GM19395 (cell line): ENCODE measurements around the gene TENM4.
A peak's percentile ranks its signal among the peaks of the same experiment; 100 is the strongest.

Experiments used
- ATAC-seq: cut with Tn5 transposase; IDR thresholded peaks from one replicate; pipeline ENCODE4 v1.9.1; 2021; ENCODE audit warnings: mild to moderate bottlenecking, moderate library complexity; ENCODE audit not compliant: unreplicated experiment

The TENM4 gene

GRCh38 chr11:78735711-78736110 is 705.1 kb downstream of the TENM4 start:
- no peak for ATAC-seq

GRCh38 chr11:78733031-78733430 is 707.8 kb downstream of the TENM4 start:
- no peak for ATAC-seq

DNA sequence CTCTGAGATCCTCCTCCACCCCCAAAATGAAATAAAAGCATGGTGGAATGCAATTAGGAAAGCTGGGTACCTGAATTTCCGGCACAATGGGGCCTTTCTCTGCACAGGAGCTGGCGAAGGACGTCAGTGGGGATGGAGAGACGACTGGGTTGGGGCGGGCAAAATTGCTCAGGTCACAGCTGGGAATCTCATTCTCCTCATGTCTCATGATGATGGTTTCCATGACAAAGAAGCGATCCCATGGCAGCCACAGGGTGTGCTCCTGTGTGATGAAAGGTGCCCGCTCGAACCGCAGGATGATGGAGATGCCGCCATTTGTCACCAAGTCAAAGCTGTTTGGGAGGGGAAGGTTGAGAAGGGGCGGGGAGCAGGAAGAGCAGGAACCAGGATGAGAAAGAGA is 708.6 kb downstream of the TENM4 start:
- ATAC-seq: no peak

DNA sequence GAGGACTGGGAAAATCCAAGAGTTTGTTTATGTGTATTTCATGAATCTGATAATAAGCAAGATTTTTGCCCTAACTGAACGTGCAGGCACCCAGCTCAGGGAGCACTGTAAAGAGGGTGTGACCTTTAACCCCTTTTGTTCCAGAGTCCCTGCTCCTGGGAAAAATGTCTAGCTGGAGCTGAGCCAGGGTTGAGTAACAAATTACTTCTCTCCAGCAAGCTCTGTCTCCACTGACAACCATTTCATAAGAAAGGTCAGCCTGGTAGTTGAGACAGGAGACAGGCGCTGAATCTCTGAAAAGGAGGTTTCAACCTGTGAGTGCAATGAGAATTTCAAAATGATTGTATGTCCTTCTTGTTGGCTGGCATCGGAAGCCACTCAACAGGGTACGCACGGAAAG is 709.8 kb downstream of the TENM4 start:
- ATAC-seq: no peak

DNA sequence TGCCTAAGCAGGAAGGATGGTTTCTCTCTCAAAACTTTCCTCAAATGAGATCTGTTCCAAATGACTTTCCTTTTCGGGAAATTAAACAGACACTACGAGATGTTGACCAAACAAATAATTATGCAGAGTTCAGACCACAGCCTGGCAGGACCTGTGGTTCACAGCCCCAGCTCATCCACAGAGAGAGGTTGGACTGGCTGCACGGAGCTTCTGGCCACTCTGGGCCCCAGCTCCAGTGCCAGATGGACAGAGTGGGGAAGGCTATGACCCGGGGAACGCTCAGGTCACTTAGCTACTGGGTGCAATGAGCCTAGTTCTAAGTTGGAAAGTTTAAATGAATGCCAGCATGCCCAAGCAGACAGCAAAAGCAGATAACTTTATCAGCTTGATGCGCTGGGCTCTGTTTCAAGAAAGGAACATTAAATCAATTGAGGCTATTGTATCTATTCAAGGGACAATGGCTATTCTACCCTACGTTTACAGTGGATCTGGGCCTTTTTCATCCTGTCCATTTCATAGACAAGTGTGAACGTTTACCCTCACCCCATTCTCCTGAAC is 710.5 kb downstream of the TENM4 start:
- ATAC-seq: no peak

GRCh38 chr11:78727816-78728215 is 713.0 kb downstream of the TENM4 start:
- no peak for ATAC-seq

- ATAC-seq: no peak
Observed at GRCh38 chr11:78725200-78725599, 715.6 kb downstream of the TENM4 start.

- no peak for ATAC-seq
Observed at GRCh38 chr11:78722786-78723185, 718.0 kb downstream of the TENM4 start.

- no peak for ATAC-seq
Observed at GRCh38 chr11:78720281-78720989, 720.4 kb downstream of the TENM4 start.

GRCh38 chr11:78717041-78717440 is 723.8 kb downstream of the TENM4 start:
- ATAC-seq: no peak

DNA sequence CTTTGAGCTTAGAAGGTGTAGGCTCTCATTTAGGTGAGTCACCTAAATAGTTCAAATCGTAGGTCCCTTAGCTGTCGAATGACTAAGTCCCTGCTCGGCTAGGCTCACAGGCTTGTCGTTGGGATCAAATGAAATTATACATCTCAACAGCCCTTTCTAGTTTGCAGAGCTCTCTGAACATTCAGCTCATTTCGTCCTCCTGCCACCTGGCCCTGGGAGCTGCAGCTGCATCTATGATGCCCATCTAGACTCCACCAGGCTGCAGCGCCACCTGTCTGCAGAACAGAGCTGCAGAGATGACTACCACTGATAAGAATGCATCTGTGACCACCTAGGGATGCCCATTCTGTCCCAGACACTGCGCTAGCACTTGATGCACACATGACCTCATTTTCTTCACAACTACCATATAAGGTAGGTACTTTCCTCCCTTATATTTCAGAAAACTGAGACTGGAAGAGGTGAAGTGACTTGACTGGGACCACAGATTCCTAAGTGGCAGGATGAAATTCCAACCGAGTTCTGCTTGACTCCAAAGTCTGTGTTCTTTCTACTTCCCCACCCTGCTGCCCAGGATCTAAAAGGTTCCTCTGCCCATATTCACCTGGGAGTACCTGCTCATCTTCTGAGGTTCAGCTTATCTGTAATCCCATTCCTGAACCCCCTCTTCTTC is 725.1 kb downstream of the TENM4 start:
- peak; percentile 61 for ATAC-seq

GRCh38 chr11:78714539-78714938 is 726.3 kb downstream of the TENM4 start:
- ATAC-seq: no peak

- ATAC-seq: no peak
Observed at GRCh38 chr11:78711735-78712134, 729.1 kb downstream of the TENM4 start.

- no peak for ATAC-seq
Observed at GRCh38 chr11:78710417-78710816, 730.4 kb downstream of the TENM4 start.

- no peak for ATAC-seq
Observed at GRCh38 chr11:78708388-78708787, 732.4 kb downstream of the TENM4 start.

GRCh38 chr11:78706551-78706950 is 734.3 kb downstream of the TENM4 start:
- no peak for ATAC-seq

DNA sequence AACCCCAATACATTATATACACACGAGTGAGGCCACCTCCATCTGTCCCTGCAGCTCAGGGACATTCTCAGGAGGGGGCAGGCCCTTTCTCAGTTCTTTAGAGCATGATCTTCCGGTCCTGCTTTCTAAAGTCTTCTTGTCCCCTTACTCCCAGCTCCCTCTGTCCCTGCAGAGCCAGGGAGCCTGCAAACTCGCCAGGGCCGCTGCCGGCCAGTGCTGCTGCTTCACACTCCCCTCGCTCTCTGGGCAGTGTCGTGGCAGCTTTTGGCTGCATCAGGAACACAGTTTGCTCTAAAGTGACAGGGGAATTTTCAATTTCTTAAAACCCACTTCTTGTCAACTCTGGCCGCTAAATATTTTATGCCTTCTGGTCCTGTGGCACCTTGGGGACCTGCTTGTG is 736.0 kb downstream of the TENM4 start:
- ATAC-seq: no peak

- ATAC-seq: no peak
Observed at GRCh38 chr11:78699609-78700135, 741.2 kb downstream of the TENM4 start.

- no peak for ATAC-seq
Observed at GRCh38 chr11:78698612-78699011, 742.2 kb downstream of the TENM4 start.

DNA sequence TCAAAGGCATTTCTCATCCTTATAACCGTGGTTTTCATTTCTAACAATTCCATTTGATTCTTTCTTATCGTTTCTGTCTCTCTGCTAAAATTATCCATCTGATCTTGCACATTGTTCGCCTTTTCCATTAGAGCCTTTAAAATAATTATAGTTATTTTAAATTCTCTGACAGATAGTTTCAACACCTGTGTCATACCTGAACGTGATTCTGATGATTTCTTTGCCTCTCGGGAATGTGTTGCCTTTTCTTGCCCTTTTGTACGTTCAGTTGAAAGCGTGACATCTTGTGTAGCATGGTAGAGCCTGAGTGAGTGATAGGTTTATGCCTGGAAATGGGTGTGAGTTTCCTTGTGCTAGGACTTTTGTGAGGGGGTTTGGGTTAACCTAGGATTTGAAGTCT is 744.7 kb downstream of the TENM4 start:
- ATAC-seq: no peak

- ATAC-seq: no peak
Observed at GRCh38 chr11:78694152-78694551, 746.7 kb downstream of the TENM4 start.

- no peak for ATAC-seq
Observed at GRCh38 chr11:78691215-78691614, 749.6 kb downstream of the TENM4 start.
